K562 (cell line): ENCODE measurements around the gene ETV7. TPM values are rescaled to one million over a fixed set of nuclear protein-coding genes. Genes with fewer than 3 reads are reported as not detected.

Experiments
- ATAC-seq: fragments of 200-7000 bp; cut with Tn5 transposase; 3 replicates; pipeline ENCODE4 v1.9.1; 2020; ENCODE audit warnings: moderate library complexity
- BruUV-seq: library from RNA; stranded (reverse); fragments of 400-500 nt; replicated peaks from 2 replicates; lab custom pipeline; 2021; lab: Mats Ljungman, UMichigan
- CTCF ChIA-PET: fragments of 300-600 bp; formaldehyde crosslinking; extraction: SDS; loops from one replicate; lab custom pipeline; 2021; ENCODE audit warnings: low intra/inter-chr PET ratio; lab: Yijun Ruan, JAX
- POLR2A ChIA-PET: fragments of 300-600, 350-650 bp; sonication (Branson Sonifier 250); formaldehyde crosslinking; extraction: SDS; loops from one replicate; lab custom pipeline; 2021; ENCODE audit warnings: antibody characterized with exemption, inconsistent platforms; lab: Yijun Ruan, JAX
- DNase-seq, 4 experiments: peaks; one replicate each; pipeline versions ENCODE4 v3.0.0 to v3.0.0-alpha.2; 2011 to 2018; ENCODE audit warnings: low spot score in 3 of 4, mixed read lengths in 3 of 4; ENCODE audit errors: extremely low read depth in 1 of 4
- FAIRE-seq: peaks from 2 replicates; lab custom pipeline; 2011; peaks lifted over from hg19 to GRCh38; lab: Jason Lieb, UNC
- H2AFZ ChIP-seq: 2 replicates; pipeline ENCODE4 v1.6.0; 2011; ENCODE audit warnings: low read depth, low read length, control low read depth, inconsistent platforms
- H3K27ac ChIP-seq: fragments of 200-600 bp; 3 replicates; pipeline ENCODE4 v1.8.0; 2011; ENCODE audit warnings: low read depth, mild to moderate bottlenecking, control low read depth, inconsistent platforms, low read length, moderate library complexity, mixed read lengths; ENCODE audit errors: extremely low read depth
- H3K27me3 ChIP-seq, 2 experiments: fragments of 300-600 bp in 1 of 2; 2 replicates in 1 of 2; 3 replicates in 1 of 2; pipeline versions ENCODE4 v1.6.0 to v1.8.0; 2011; ENCODE audit warnings: inconsistent platforms in 2 of 2, low read length in 2 of 2, mild to moderate bottlenecking in 1 of 2, mixed read lengths in 1 of 2, moderate library complexity in 1 of 2; ENCODE audit not compliant: control insufficient read depth in 2 of 2, insufficient read depth in 2 of 2
- H3K36me3 ChIP-seq: fragments of 300-600 bp; 3 replicates; pipeline ENCODE4 v1.8.0; 2011; ENCODE audit warnings: mild to moderate bottlenecking, low read length, inconsistent platforms; ENCODE audit not compliant: control insufficient read depth, insufficient read depth
- H3K4me1 ChIP-seq, 2 experiments: fragments of 200-600 bp in 1 of 2; replicated peaks in 1 of 2; 2 replicates in 1 of 2; 3 replicates in 1 of 2; pipeline versions ENCODE4 v1.5.1 to v1.8.0; 2011; ENCODE audit warnings: inconsistent platforms in 2 of 2, low read length in 2 of 2, mild to moderate bottlenecking in 1 of 2, mixed read lengths in 1 of 2, moderate library complexity in 1 of 2; ENCODE audit not compliant: control insufficient read depth in 2 of 2, insufficient read depth in 2 of 2
- H3K4me2 ChIP-seq: 2 replicates; pipeline ENCODE4 v1.6.1; 2011; ENCODE audit warnings: low read length, control low read depth, inconsistent platforms, mixed read lengths; ENCODE audit not compliant: insufficient read depth
- H3K4me3 ChIP-seq: fragments of 200-600 bp; sonication (generic), shearing (Covaris generic); 2 replicates; pipeline ENCODE4 v1.5.1; 2016; ENCODE audit warnings: control low read depth, inconsistent platforms
- H3K79me2 ChIP-seq: fragments of 200-600 bp; 3 replicates; pipeline ENCODE4 v1.8.0; 2011; ENCODE audit warnings: low read length, inconsistent platforms; ENCODE audit not compliant: control insufficient read depth, insufficient read depth
- H3K9ac ChIP-seq, 2 experiments: 2 replicates each; pipeline versions ENCODE4 v1.6.0 to v1.6.1; 2011; ENCODE audit warnings: low read depth in 2 of 2, low read length in 2 of 2, control low read depth in 1 of 2, inconsistent platforms in 1 of 2, mild to moderate bottlenecking in 1 of 2, mixed read lengths in 1 of 2; ENCODE audit not compliant: insufficient read depth in 1 of 2
- H3K9me1 ChIP-seq: one replicate; pipeline ENCODE4 v1.6.0; 2011; ENCODE audit warnings: inconsistent platforms, mild to moderate bottlenecking, low read length, moderate library complexity; ENCODE audit not compliant: control insufficient read depth, insufficient read depth
- H3K9me3 ChIP-seq: replicated peaks from 2 replicates; pipeline ENCODE4 v1.5.1; 2011; ENCODE audit warnings: low read depth, low read length, inconsistent platforms; ENCODE audit not compliant: control insufficient read depth, insufficient read depth
- H4K20me1 ChIP-seq: replicated peaks from 2 replicates; pipeline ENCODE4 v1.6.1; 2011; ENCODE audit warnings: low read length, inconsistent platforms, mixed read lengths; ENCODE audit not compliant: control insufficient read depth, insufficient read depth
- BDP1 ChIP-seq: IDR thresholded peaks from 3 replicates; pipeline ENCODE4 v1.6.1; 2011; ENCODE audit not compliant: insufficient read length, insufficient read depth
- CBFA2T3 ChIP-seq: fragments of 450-650 bp; IDR thresholded peaks from 2 replicates; pipeline ENCODE4 v1.6.1; 2017
- DDX20 ChIP-seq: fragments of 450-650 bp; IDR thresholded peaks from 2 replicates; pipeline ENCODE4 v1.6.1; 2016; ENCODE audit warnings: missing genetic modification characterization, low read depth, mild to moderate bottlenecking, missing compliant biosample characterization, moderate library complexity
- KLF13 ChIP-seq: fragments of 450-650 bp; IDR thresholded peaks from 2 replicates; pipeline ENCODE4 v1.6.1; 2016; ENCODE audit warnings: missing genetic modification characterization, low read depth, mild to moderate bottlenecking, missing compliant biosample characterization, moderate library complexity, borderline replicate concordance
- MLX ChIP-seq, 2 experiments: fragments of 450-650 bp in 1 of 2; sonication (generic) in 1 of 2; formaldehyde crosslinking; conservative IDR thresholded peaks; 2 replicates each; pipeline versions ENCODE4 v1.4.0 to v1.8.1; 2020 to 2022; ENCODE audit warnings: mild to moderate bottlenecking in 1 of 2, missing genetic modification reagents in 1 of 2
- ZEB2 ChIP-seq: fragments of 450-650 bp; IDR thresholded peaks from 2 replicates; pipeline ENCODE4 v1.6.1; 2016
- ZNF3 ChIP-seq: fragments of 250-450 bp; sonication (Bioruptor Pico); IDR thresholded peaks from 2 replicates; pipeline ENCODE4 v1.5.0; 2021; ENCODE audit warnings: mild to moderate bottlenecking, moderate library complexity
- ZSCAN29 ChIP-seq: fragments of 450-650 bp; IDR thresholded peaks from 2 replicates; pipeline ENCODE4 v1.6.1; 2017
- WGBS: fragments of 100-300 bp; shearing (Covaris generic); methylation state at CpG from one replicate; pipeline ENCODE4 v1.1.6; 2016; ENCODE audit warnings: low coverage, mixed read lengths; ENCODE audit not compliant: insufficient coverage; ENCODE audit errors: missing lambda C conversion rate; 5-methylcytosine and 5-hydroxymethylcytosine counted together
- in situ Hi-C: fragments of 300-500 bp; cut with MboI; formaldehyde crosslinking; loops from 4 replicates; pipeline ENCODE4 v1.15.0; 2018; ENCODE audit warnings: inconsistent platforms, mixed read lengths
- intact Hi-C: fragments of 100-400 bp; cut with micrococcal nuclease; formaldehyde crosslinking; loops from 2 replicates; pipeline ENCODE4 v1.14.2; 2022
- polyA plus RNA-seq, 8 experiments: library from polyadenylated mRNA; depleted of rRNA in 4 of 8; stranded (reverse) in 5 of 8; unstranded in 3 of 8; fragments of >200 nt; fragmentation: Nextera tagmentation in 2 of 8; fragmentation: Illumina TruSeq in 1 of 8; extraction: Ambion mirVana in 2 of 8; extraction: Trizol in 1 of 8; gene quantifications; 2 replicates each; pipeline versions ENCODE4 v1.2.1 to v1.2.3, GENCODE V29; 2011 to 2014; ENCODE audit warnings: inconsistent platforms in 1 of 8, missing spikeins in 1 of 8
- total RNA-seq, 7 experiments: library from RNA; depleted of rRNA in 6 of 7; stranded (reverse); fragments of >200 nt in 6 of 7; fragmentation: Illumina TruSeq in 2 of 7; extraction: Trizol in 2 of 7; gene quantifications; 2 replicates each; pipeline versions ENCODE4 v1.2.1 to v1.2.3, GENCODE V29; 2011 to 2021; ENCODE audit warnings: low replicate concordance in 1 of 7
- TF ChIP-seq, protein P1 (sequence below): sonication (generic); formaldehyde crosslinking; IDR thresholded peaks from 2 replicates; pipeline ENCODE4 v1.8.1; 2023; ENCODE audit warnings: mild to moderate bottlenecking, missing genetic modification reagents
- TF ChIP-seq, protein P2 (sequence below): fragments of 450-650 bp; IDR thresholded peaks from 2 replicates; pipeline ENCODE4 v1.6.1; 2016; ENCODE audit warnings: low read depth

The ETV7 gene
- total and polyA plus RNA-seq, 9 of the 15 experiments (the other 6 are each of a cell fraction or from before 2014, with no cell fraction given), result 0.07 to 0.22 (median 0.14) TPM; not detected in 3

- no TSS peak for BruUV-seq
- TF ChIP-seq BDP1, result no peak
- no peak for TF ChIP-seq MLX (CRISPR knock-in tag; conservative IDR thresholded peaks at IDR 0.05)
- TF ChIP-seq DDX20 (tag), result no peak
- no peak for TF ChIP-seq CBFA2T3
- TF ChIP-seq, protein P1, sequence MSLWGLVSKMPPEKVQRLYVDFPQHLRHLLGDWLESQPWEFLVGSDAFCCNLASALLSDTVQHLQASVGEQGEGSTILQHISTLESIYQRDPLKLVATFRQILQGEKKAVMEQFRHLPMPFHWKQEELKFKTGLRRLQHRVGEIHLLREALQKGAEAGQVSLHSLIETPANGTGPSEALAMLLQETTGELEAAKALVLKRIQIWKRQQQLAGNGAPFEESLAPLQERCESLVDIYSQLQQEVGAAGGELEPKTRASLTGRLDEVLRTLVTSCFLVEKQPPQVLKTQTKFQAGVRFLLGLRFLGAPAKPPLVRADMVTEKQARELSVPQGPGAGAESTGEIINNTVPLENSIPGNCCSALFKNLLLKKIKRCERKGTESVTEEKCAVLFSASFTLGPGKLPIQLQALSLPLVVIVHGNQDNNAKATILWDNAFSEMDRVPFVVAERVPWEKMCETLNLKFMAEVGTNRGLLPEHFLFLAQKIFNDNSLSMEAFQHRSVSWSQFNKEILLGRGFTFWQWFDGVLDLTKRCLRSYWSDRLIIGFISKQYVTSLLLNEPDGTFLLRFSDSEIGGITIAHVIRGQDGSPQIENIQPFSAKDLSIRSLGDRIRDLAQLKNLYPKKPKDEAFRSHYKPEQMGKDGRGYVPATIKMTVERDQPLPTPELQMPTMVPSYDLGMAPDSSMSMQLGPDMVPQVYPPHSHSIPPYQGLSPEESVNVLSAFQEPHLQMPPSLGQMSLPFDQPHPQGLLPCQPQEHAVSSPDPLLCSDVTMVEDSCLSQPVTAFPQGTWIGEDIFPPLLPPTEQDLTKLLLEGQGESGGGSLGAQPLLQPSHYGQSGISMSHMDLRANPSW, result no peak
- no peak for TF ChIP-seq KLF13
- TF ChIP-seq, protein P2, sequence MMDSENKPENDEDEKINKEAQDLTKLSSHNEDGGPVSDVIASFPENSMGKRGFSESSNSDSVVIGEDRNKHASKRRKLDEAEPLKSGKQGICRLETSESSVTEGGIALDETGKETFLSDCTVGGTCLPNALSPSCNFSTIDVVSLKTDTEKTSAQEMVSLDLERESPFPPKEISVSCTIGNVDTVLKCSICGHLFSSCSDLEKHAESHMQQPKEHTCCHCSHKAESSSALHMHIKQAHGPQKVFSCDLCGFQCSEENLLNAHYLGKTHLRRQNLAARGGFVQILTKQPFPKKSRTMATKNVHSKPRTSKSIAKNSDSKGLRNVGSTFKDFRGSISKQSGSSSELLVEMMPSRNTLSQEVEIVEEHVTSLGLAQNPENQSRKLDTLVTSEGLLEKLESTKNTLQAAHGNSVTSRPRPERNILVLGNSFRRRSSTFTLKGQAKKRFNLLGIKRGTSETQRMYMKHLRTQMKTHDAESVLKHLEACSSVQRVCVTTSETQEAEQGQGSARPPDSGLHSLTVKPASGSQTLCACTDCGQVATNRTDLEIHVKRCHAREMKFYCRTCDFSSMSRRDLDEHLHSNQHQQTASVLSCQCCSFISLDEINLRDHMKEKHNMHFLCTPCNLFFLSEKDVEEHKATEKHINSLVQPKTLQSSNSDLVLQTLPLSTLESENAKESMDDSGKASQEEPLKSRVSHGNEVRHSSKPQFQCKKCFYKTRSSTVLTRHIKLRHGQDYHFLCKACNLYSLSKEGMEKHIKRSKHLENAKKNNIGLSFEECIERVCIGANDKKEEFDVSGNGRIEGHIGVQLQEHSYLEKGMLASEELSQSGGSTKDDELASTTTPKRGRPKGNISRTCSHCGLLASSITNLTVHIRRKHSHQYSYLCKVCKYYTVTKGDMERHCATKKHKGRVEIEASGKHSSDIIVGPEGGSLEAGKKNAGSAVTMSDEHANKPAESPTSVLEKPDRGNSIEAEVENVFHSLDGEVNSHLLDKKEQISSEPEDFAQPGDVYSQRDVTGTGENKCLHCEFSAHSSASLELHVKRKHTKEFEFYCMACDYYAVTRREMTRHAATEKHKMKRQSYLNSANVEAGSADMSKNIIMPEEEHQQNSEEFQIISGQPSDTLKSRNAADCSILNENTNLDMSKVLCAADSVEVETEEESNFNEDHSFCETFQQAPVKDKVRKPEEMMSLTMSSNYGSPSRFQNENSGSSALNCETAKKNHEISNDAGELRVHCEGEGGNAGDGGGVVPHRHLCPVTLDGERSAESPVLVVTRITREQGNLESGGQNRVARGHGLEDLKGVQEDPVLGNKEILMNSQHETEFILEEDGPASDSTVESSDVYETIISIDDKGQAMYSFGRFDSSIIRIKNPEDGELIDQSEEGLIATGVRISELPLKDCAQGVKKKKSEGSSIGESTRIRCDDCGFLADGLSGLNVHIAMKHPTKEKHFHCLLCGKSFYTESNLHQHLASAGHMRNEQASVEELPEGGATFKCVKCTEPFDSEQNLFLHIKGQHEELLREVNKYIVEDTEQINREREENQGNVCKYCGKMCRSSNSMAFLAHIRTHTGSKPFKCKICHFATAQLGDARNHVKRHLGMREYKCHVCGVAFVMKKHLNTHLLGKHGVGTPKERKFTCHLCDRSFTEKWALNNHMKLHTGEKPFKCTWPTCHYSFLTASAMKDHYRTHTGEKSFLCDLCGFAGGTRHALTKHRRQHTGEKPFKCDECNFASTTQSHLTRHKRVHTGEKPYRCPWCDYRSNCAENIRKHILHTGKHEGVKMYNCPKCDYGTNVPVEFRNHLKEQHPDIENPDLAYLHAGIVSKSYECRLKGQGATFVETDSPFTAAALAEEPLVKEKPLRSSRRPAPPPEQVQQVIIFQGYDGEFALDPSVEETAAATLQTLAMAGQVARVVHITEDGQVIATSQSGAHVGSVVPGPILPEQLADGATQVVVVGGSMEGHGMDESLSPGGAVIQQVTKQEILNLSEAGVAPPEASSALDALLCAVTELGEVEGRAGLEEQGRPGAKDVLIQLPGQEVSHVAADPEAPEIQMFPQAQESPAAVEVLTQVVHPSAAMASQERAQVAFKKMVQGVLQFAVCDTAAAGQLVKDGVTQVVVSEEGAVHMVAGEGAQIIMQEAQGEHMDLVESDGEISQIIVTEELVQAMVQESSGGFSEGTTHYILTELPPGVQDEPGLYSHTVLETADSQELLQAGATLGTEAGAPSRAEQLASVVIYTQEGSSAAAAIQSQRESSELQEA, result no peak
- TF ChIP-seq ZEB2, result no peak
- TF ChIP-seq ZNF3 (CRISPR knock-in tag), result no peak
- TF ChIP-seq ZSCAN29, result no peak
- Histone ChIP-seq H3K27ac (no peak overlapping the region), H3K79me2 (no peaks in the 10 kb centered on the region), H3K4me1 (peaks cover 0 to 18% of the 10 kb centered on the region in 2 experiments; a peak in 4 of 5 replicates), H3K36me3 (no peaks in the 10 kb centered on the region), H3K9me1 (no peaks in the 10 kb centered on the region), H3K9ac (no peak overlapping the region), H2AFZ (no peak overlapping the region), H4K20me1 (peaks cover 4% of the 10 kb centered on the region; the same call in 1 of the 2 replicates), H3K4me2 (no peak overlapping the region), H3K27me3 (no peaks in the 10 kb centered on the region; a peak in 1 of 5 replicates), H3K9me3 (peaks cover 5% of the 10 kb centered on the region; the same call in 1 of the 2 replicates), H3K4me3 (no peak overlapping the region)
- ATAC-seq (no peak), FAIRE-seq (no peak), DNase-seq (no peak)
- in situ Hi-C loops (no loop called here), intact Hi-C loops (loop anchor here (5.0 kb wide), 1 partner anchor 99 kb away; no protein-coding TSS in a partner anchor)
- 2% methylated on average over 4 of the region's 4 CpGs for WGBS
- ChIA-PET POLR2A (interaction anchor here (0.6 to 1.1 kb wide), 2 partner anchors 13 to 82 kb away, joined by 3 to 4 read pairs; no protein-coding TSS in a partner anchor), CTCF (interaction anchor here (5.9 kb wide), 1 partner anchor 53 kb away, joined by 45 read pairs; no protein-coding TSS in a partner anchor)
These were observed 31.6 kb downstream of the ETV7 start for GRCh38 chr6:36355819-36356218.
